T-helper 17 cell (primary cell): ENCODE measurements around the gene BMI1. TPM values are rescaled to one million over a fixed set of nuclear protein-coding genes. Genes with fewer than 3 reads are reported as not detected.
A peak's percentile ranks its signal among the peaks of the same experiment; 100 is the strongest.

Experiments
- ATAC-seq: fragments of 150-1000 bp; cut with Tn5 transposase; 2 replicates; pipeline ENCODE4 v1.10.0; 2021; ENCODE audit warnings: mild to moderate bottlenecking, moderate library complexity
- DNase-seq, 3 donors: peaks; one replicate each; pipeline versions ENCODE4 v3.0.0 to v3.0.0-alpha.2; 2020 to 2021
- H3K9me3 ChIP-seq: one replicate; pipeline ENCODE4 v1.7.0; 2013; ENCODE audit warnings: low read length, mild to moderate bottlenecking; ENCODE audit not compliant: control insufficient read depth, poor library complexity, severe bottlenecking
- H3K27ac Mint-ChIP-seq: one replicate; pipeline ENCODE4 v1.8.0; 2022; ENCODE audit warnings: mild to moderate bottlenecking, moderate library complexity, mixed read lengths
- H3K27me3 Mint-ChIP-seq: one replicate; pipeline ENCODE4 v1.8.0; 2022; ENCODE audit warnings: mixed read lengths
- H3K36me3 Mint-ChIP-seq: one replicate; pipeline ENCODE4 v1.8.0; 2022; ENCODE audit warnings: low read depth, mixed read lengths
- H3K4me1 Mint-ChIP-seq: one replicate; pipeline ENCODE4 v1.8.0; 2022; ENCODE audit warnings: mild to moderate bottlenecking, mixed read lengths
- H3K4me3 Mint-ChIP-seq: one replicate; pipeline ENCODE4 v1.8.0; 2022; ENCODE audit warnings: mild to moderate bottlenecking, moderate library complexity, mixed read lengths
- total RNA-seq, 4 donors: library from RNA in 2 of 4; stranded (reverse) in 2 of 4; gene quantifications; one replicate each; pipeline ENCODE4 v1.2.3 and lab custom pipeline; 2022 to 2026

BMI1 gene
- total RNA-seq, 2 donors from 2014 or later = 53.5 to 72.4 TPM

GRCh38 chr10:22310928-22311327, 10.0 kb upstream of the BMI1 start:
- ATAC-seq = no peak
- Mint-ChIP-seq H3K36me3 (peaks cover 2% of the 10 kb centered on the region), H3K27me3 (peaks cover 11% of the 10 kb centered on the region), H3K4me3 (no peak overlapping the region), H3K27ac (no peak overlapping the region), H3K4me1 (peaks cover 9% of the 10 kb centered on the region)
- no peaks in the 10 kb centered on the region for H3K9me3 ChIP-seq
- DNase-seq = no peak

DNA sequence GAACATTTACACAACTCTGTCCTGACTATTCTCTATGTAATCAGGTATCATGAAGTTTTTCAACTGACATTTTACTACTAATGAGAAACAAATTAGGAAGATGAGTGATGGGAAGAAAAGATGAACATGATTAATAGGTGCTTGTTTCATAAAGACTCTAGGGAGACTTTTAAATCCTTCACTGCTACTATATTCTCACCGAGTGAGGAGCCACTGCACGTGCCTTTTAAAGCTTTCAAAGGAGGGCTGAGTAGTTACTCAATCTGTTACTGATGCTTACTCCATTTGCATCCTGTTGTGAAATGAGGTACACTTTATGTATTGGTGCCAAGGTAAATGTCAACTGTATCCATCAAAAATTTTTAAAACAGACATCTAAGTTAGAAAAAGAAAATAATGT, 6.0 kb upstream of the BMI1 start:
- DNase-seq (no peak), ATAC-seq (no peak)
- H3K27me3 Mint-ChIP-seq = no peaks in the 10 kb centered on the region
- H3K27ac Mint-ChIP-seq = no peak overlapping the region
- peak overlapping the region; percentile 99 for H3K4me3 Mint-ChIP-seq
- peaks cover 2% of the 10 kb centered on the region for H3K36me3 Mint-ChIP-seq
- peaks cover 11% of the 10 kb centered on the region for H3K4me1 Mint-ChIP-seq
- H3K9me3 ChIP-seq = no peaks in the 10 kb centered on the region

- H3K27ac Mint-ChIP-seq = peak overlapping the region; percentile 93
- H3K4me1 Mint-ChIP-seq = peaks cover 14% of the 10 kb centered on the region
- no peaks in the 10 kb centered on the region for H3K9me3 ChIP-seq
- peak overlapping the region; percentile 99 for H3K4me3 Mint-ChIP-seq
- ATAC-seq (peak; percentile 17), DNase-seq (no peak)
- no peaks in the 10 kb centered on the region for H3K27me3 Mint-ChIP-seq
- H3K36me3 Mint-ChIP-seq = peaks cover 5% of the 10 kb centered on the region
These were observed 5.2 kb upstream of the BMI1 start for GRCh38 chr10:22315455-22316285.

GRCh38 chr10:22316286-22317075, 4.4 kb upstream of the BMI1 start, which contains the start of gene COMMD3:
Gene COMMD3, plus strand, starts transcription at chr10:22316388. Its CDS starts 30 bp downstream, at chr10:22316418.
- Mint-ChIP-seq H3K36me3 (peaks cover 5% of the 10 kb centered on the region), H3K4me1 (peaks cover 14% of the 10 kb centered on the region), H3K4me3 (peak within 1 kb of the TSS; percentile 99), H3K27ac (peak within 1 kb of the TSS; percentile 93), H3K27me3 (no peaks in the 10 kb centered on the region)
- peak; percentile 72 to 75 (median 72) for DNase-seq
- no peaks in the 10 kb centered on the region for H3K9me3 ChIP-seq
- ATAC-seq = peak; percentile 72

DNA sequence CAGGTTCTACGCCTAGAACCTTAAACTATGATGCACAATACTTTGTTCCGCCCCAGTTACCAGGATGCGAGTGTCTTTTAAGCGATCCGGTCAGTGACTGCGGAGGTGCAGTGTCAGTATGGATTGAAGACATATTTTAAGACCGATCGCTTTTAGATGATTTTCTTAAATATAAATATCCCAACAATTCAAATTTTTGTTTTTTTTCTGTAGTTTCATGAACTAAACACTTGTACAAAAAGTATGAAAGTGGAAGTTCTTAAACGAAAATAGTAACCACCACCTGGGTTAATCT, 3.9 kb upstream of the BMI1 start:
- ATAC-seq (no peak), DNase-seq (no peak)
- H3K4me3 Mint-ChIP-seq = peak overlapping the region; percentile 99
- no peaks in the 10 kb centered on the region for H3K9me3 ChIP-seq
- H3K27me3 Mint-ChIP-seq = no peaks in the 10 kb centered on the region
- peak overlapping the region; percentile 93 for H3K27ac Mint-ChIP-seq
- peaks cover 14% of the 10 kb centered on the region for H3K4me1 Mint-ChIP-seq
- peaks cover 5% of the 10 kb centered on the region for H3K36me3 Mint-ChIP-seq

GRCh38 chr10:22317771-22318565, 2.9 kb upstream of the BMI1 start:
- Mint-ChIP-seq H3K27ac (peak overlapping the region; percentile 93), H3K27me3 (peaks cover 4% of the 10 kb centered on the region), H3K36me3 (peaks cover 5% of the 10 kb centered on the region), H3K4me3 (peak overlapping the region; percentile 99), H3K4me1 (peaks cover 20% of the 10 kb centered on the region)
- H3K9me3 ChIP-seq = no peaks in the 10 kb centered on the region
- ATAC-seq (no peak), DNase-seq (no peak)

DNA sequence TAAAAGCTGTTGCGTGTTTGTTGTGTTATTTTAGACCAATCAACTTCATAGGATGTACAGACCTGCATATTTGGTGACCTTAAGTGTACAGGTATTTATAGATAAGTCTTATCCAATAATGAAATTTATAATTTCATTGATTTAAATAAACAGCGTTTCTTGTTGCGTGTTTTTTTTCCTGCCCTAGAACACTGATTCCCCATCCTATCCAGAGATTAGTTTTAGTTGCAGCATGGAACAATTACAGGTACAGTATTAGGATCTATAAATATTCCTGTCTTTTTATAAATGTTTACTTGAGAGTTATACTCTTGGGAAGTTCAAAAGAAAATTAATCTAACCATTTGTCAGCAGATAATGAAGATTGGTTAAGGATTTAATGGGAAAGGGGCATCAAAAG, 2.1 kb upstream of the BMI1 start:
- ATAC-seq (no peak), DNase-seq (no peak)
- H3K9me3 ChIP-seq = no peaks in the 10 kb centered on the region
- H3K4me1 Mint-ChIP-seq = peaks cover 24% of the 10 kb centered on the region
- peaks cover 4% of the 10 kb centered on the region for H3K27me3 Mint-ChIP-seq
- H3K27ac Mint-ChIP-seq = peak overlapping the region; percentile 93
- H3K36me3 Mint-ChIP-seq = peaks cover 5% of the 10 kb centered on the region
- H3K4me3 Mint-ChIP-seq = no peak overlapping the region

DNA sequence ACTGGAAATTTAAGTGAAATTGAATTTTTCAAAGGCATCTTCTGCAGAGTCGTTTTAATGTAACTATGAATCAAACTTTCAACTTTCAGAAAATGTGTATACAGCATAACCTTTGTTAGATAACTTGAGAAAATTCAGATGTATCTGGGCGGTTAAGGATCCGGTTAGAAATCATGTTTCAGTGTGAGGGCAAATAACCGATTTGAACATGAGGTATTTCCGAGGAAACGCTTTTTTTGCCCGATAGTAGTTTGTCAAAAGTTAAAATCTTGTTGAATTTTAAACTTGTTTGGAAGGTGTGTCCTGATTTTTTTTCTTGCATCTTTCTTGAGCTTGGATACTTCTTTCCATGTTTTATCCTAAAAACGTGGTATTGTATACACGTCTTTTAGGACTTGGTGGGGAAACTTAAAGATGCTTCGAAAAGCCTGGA, 1.3 kb upstream of the BMI1 start:
- ATAC-seq (no peak), DNase-seq (no peak)
- Mint-ChIP-seq H3K4me3 (peak overlapping the region; percentile 96), H3K36me3 (peaks cover 5% of the 10 kb centered on the region), H3K27me3 (peaks cover 4% of the 10 kb centered on the region), H3K4me1 (peaks cover 29% of the 10 kb centered on the region), H3K27ac (peak overlapping the region; percentile 91)
- H3K9me3 ChIP-seq = no peaks in the 10 kb centered on the region

DNA sequence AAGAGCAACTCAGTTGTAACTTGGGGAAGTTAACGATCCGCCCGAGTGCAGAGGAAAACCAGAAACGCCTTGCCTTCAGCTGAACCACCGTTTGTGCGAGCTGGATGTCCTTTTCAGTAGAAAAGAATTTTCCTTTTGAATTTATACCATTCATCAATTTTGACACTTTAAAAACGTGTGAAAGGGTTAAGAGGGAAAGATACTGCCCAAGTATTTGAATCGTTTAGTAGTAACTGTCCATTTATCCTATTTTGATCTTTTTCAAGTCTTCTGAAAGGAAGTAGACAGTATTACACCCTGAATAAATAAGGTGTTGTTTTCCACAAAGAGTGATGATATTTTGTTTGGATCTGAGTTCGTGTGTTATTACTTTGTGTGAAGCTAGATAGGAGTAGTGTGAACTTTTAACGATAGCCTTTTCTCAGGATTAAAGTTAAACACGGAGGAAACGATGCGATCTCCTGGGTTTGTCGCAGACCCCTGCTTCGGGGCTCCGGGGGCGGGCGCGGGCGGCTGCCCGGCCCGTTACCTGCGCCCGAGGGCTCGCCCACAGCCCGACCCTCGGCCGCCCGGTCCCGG, 830 bp upstream of the BMI1 start:
- H3K36me3 Mint-ChIP-seq = peaks cover 5% of the 10 kb centered on the region
- no peak for ATAC-seq
- peak overlapping the region; percentile 91 for H3K27ac Mint-ChIP-seq
- no peak for DNase-seq
- peaks cover 31% of the 10 kb centered on the region for H3K4me1 Mint-ChIP-seq
- H3K27me3 Mint-ChIP-seq = peaks cover 4% of the 10 kb centered on the region
- peak overlapping the region; percentile 96 for H3K4me3 Mint-ChIP-seq
- no peaks in the 10 kb centered on the region for H3K9me3 ChIP-seq

- H3K4me1 Mint-ChIP-seq = peaks cover 31% of the 10 kb centered on the region
- DNase-seq (peak; percentile 39 to 55 (median 52)), ATAC-seq (peak; percentile 39)
- H3K36me3 Mint-ChIP-seq = peaks cover 3% of the 10 kb centered on the region
- no peaks in the 10 kb centered on the region for H3K9me3 ChIP-seq
- H3K27ac Mint-ChIP-seq = peak overlapping the region; percentile 93
- H3K4me3 Mint-ChIP-seq = peak overlapping the region; percentile 81
- peaks cover 4% of the 10 kb centered on the region for H3K27me3 Mint-ChIP-seq
These were observed 441 bp downstream of the BMI1 start for GRCh38 chr10:22321156-22321923.

GRCh38 chr10:22321924-22322640, 1.2 kb downstream of the BMI1 start:
- peaks cover 28% of the 10 kb centered on the region for H3K4me1 Mint-ChIP-seq
- DNase-seq (peak in 2 of 3 donors; percentile 36 to 45), ATAC-seq (no peak)
- H3K27me3 Mint-ChIP-seq = peaks cover 4% of the 10 kb centered on the region
- H3K4me3 Mint-ChIP-seq = peak overlapping the region; percentile 90
- H3K36me3 Mint-ChIP-seq = peaks cover 3% of the 10 kb centered on the region
- H3K9me3 ChIP-seq = no peaks in the 10 kb centered on the region
- H3K27ac Mint-ChIP-seq = peak overlapping the region; percentile 93
